ENCODE results near the gene CCDC171.

- TF ChIP-seq, protein P1, sequence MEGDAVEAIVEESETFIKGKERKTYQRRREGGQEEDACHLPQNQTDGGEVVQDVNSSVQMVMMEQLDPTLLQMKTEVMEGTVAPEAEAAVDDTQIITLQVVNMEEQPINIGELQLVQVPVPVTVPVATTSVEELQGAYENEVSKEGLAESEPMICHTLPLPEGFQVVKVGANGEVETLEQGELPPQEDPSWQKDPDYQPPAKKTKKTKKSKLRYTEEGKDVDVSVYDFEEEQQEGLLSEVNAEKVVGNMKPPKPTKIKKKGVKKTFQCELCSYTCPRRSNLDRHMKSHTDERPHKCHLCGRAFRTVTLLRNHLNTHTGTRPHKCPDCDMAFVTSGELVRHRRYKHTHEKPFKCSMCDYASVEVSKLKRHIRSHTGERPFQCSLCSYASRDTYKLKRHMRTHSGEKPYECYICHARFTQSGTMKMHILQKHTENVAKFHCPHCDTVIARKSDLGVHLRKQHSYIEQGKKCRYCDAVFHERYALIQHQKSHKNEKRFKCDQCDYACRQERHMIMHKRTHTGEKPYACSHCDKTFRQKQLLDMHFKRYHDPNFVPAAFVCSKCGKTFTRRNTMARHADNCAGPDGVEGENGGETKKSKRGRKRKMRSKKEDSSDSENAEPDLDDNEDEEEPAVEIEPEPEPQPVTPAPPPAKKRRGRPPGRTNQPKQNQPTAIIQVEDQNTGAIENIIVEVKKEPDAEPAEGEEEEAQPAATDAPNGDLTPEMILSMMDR (conservative IDR thresholded peaks at IDR 0.05) = no peak
- TF ChIP-seq EZH2 (IDR thresholded peaks at IDR 0.05; ENCODE audit: low read depth) = no peak
Observed at GRCh38 chr9:15944341-15944740, 391.5 kb downstream of the CCDC171 start.

All from PC-9 (cell line).